Activated naive CD4-positive, alpha-beta T cell treated with Interleukin-2 at 50 U/mL for 16 hours (primary cell): ENCODE data around the gene CAMK1D.
"Not testable (repeated sequence)": the region's sequence is repeated elsewhere in the genome, so short reads cannot be mapped to it uniquely, and the experiment has no call there.

Source experiments
- DNase-seq: peaks from one replicate; pipeline ENCODE4 v3.0.0-alpha.2; 2020

Gene CAMK1D

DNA sequence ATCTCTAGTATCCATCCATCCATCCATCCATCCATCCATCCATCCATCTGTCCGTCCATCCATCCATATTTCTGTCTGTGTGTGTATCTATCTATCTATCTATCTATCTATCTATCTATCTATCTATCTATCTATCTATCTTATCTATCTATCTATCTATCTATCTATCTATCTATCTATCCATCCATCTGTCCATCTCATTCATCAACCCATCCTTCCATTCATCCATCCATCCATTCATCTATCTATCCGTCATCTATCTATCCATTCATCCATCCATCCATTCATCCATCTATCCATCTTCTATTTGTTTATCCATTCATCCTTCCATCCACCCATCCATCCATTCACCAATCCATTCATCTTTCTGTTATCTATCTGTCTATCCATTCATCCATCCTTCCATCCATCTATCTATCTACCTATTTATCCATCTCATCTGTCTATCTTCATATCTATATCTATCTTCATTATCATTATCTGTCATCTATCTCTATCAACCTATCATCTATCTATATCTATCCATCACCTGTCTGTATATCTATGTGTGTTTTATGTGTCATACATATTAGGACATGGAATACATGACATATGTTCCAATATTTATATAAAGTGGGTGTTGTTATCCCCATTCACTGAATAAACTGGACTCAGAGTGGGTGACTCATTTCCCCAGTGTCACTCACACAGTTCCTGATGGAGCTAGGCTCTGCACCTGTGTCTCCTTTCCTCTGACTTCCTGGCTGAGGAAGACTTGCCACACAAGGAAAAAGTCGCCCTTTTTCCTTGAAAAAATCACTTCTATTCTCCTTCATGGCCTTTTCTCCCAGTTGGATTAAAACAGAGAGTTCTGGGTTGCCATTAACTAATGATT lies 452.1 kb downstream of the CAMK1D start:
- no peak for DNase-seq

- no peak for DNase-seq
These were observed 454.4 kb downstream of the CAMK1D start for GRCh38 chr10:12803776-12804175.

- no peak for DNase-seq
These were observed 457.1 kb downstream of the CAMK1D start for GRCh38 chr10:12806228-12807095.

GRCh38 chr10:12807096-12807755 lies 457.9 kb downstream of the CAMK1D start:
- DNase-seq: no peak

- no peak for DNase-seq
These were observed 458.8 kb downstream of the CAMK1D start for GRCh38 chr10:12808014-12808613.

DNA sequence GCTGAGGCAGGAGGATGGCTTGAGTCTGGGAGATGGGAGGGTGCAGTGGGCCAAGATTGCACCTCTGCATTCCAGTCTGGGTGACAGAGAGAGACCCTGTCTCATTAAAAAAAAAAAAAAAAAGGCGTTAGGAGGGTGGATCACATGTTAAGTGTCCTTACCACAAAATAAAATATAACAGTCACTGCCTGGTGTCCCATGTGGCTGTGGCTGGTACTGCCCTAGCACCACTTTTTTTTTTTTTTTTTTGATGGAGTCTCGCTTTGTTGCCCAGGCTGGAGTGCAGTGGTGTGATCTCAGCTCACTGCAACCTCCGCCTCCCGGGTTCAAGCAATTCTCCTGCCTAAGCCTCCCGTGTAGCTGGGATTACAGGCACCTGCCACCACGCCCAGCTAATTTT lies 460.7 kb downstream of the CAMK1D start:
- DNase-seq: not testable (repeated sequence)

DNA sequence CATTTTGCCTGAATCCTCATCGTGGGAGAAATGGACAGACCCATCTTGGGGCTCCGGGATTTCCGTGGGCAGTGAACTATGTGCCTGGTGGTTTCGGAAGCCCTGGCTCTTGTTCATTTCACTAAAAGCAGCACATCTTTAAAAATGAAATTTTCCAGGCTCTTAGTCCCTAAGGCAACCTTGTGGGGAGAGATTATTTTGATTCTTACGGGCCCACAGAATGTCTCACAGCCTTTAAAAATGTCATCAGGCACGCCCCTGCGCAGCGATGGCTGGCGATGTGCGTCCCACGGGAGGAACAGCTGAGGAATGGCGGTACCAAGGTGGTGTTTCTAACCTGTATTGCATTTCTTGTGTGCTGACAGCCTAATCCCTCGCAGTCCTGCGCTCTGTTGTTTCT lies 462.5 kb downstream of the CAMK1D start:
- no peak for DNase-seq

GRCh38 chr10:12812571-12812970 lies 463.2 kb downstream of the CAMK1D start:
- no peak for DNase-seq

DNA sequence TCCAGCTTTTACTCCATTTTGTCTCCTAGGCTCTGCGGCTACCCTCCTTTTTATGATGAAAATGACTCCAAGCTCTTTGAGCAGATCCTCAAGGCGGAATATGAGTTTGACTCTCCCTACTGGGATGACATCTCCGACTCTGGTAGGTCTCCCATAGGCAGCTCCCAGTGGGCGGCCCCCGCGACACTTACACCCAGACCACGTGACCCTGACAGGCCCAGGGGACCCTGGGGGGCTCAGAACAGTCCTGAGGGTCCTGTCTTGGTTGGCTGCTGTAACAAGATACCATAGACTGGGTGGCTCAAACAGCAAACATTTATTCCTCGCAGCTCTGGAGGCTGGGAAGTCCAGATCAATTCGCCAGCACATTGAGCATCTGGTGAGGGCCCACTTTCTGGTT lies 464.8 kb downstream of the CAMK1D start:
- no peak for DNase-seq

- no peak for DNase-seq
These were observed 469.7 kb downstream of the CAMK1D start for GRCh38 chr10:12819071-12819470.

DNA sequence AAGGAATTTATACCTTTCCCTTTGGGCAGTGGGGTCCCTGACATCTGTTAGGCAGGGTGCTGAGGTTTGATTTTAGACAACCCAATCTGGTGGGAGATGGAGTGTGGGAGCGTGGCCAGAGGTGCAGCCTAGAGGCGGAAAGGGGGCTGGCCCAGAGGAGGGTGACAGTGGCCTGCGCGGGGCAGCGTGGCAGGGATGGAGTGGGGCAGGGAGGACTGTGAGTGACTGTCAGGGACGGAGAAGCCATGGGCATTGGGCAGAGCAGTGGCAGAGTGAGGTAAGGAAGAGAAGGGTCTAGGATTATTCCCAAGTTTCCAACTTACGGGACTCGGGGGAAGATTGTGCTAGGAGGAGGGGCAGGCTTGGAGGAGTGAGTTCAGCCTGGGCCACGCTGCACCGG lies 470.3 kb downstream of the CAMK1D start:
- DNase-seq: no peak

GRCh38 chr10:12822126-12822892 lies 473.0 kb downstream of the CAMK1D start:
- no peak for DNase-seq

- DNase-seq: no peak
These were observed 473.5 kb downstream of the CAMK1D start for GRCh38 chr10:12822893-12823170.

- no peak for DNase-seq
These were observed 474.0 kb downstream of the CAMK1D start for GRCh38 chr10:12823328-12823727.

GRCh38 chr10:12825260-12825849 lies 476.0 kb downstream of the CAMK1D start:
- DNase-seq: no peak

GRCh38 chr10:12826800-12827372 lies 477.5 kb downstream of the CAMK1D start:
- DNase-seq: no peak

DNA sequence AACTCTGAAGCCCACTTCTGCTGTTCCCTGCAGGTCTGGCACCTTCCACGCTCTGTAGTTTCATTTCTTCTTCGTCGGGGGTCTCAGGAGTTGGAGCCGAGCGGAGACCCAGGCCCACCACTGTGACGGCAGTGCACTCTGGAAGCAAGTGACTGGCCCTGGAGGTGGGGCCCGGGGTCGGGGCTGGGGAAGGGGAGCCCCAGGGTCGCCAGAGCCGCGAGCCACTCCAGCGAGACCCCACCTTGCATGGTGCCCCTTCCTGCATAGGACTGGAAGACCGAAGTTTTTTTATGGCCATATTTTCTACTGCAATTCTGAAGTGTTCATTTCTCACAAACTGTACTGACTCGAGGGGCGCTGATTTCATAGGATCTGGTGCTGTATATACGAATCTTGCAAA lies 479.4 kb downstream of the CAMK1D start:
- DNase-seq: no peak

- no peak for DNase-seq
These were observed 480.6 kb downstream of the CAMK1D start for GRCh38 chr10:12829831-12830390.

GRCh38 chr10:12832096-12832495 lies 482.7 kb downstream of the CAMK1D start:
- DNase-seq: no peak

GRCh38 chr10:12833451-12833850 lies 484.1 kb downstream of the CAMK1D start:
- no peak for DNase-seq

DNA sequence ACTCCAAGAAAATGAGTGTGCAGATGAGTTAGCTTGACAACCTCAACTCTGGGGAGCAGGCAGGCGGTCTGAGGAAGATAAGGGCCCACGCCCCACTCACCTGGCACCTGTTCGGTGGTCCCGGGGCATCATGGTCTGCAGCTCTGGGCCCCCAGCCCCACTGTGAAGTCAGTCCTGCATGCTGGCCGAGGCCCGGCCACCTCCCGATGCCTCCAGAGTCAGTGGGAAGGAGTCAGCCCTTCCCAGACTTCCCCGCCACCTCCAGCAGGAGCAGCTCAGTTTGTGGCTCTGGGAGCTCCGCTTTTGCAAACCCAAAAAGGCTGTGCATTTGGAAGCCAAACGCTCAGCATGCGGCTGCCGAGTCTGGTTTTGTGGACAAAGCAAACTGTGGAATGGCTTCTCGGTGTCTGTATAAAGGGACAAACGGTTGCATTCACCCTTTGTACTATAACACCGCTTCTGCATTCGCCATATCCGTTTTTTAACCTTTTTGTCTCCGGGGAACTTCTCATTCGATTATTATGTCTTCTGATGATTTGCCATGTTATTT lies 484.8 kb downstream of the CAMK1D start:
- no peak for DNase-seq
